Activated CD8-positive, alpha-beta memory T cell treated with anti-CD3 and anti-CD28 coated beads, Interleukin-2, amount 50 U/mL, for 1 hour (primary cell): ENCODE measurements around the gene FRMD3.

Experiments
- DNase-seq: peaks from one replicate; pipeline ENCODE4 v3.0.0-alpha.2; 2020; ENCODE audit errors: extremely low read depth

Gene FRMD3

GRCh38 chr9:83334320-83334719, 203.9 kb downstream of the FRMD3 start:
- peak; percentile 5 for DNase-seq

DNA sequence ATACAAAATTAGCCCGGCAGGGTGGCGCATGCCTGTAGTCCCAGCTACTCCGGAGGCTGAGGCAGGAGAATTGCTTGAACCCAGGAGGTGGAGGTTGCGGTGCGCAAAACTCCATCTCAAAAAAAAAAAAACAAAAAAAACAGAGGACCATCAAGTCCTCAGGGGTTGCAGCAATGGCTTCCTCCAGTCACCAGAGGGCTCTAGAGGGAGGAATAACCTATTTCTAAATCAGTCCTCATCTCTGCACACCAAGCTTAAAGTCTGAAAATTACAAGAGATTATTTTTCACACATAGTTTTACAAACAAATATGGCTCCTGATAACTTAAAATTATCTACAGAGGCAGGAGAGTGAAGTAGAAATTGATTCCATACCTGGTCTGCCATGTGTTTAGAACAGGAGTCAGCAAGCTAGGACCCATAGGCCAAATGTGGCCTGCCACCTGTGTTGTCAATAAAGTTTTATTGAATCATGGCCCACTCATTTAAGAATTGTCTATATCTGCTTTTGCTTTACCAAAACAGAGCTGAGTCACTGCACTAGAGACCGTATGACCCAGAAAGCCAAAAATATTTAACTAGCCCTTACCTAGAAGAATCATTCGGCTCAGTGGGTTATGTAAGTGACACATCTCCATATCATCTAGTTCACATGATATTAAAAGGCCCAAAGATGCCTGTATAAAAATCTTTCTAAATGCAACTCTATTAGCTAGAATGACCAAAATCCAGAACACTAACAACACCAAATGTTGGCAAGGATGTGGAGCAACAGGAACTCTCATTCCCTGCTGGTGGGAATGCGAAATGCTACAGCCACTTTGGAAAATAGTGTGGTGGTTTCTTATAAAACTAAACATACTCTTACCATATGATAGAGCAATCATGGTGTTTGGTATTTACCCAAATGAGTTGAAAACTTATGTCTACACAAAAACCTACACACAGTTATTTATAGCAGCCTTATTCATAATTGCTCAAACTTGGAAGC, 207.7 kb downstream of the FRMD3 start:
- no peak for DNase-seq

- DNase-seq = no peak
Measured at GRCh38 chr9:83327750-83328622, 210.2 kb downstream of the FRMD3 start.

GRCh38 chr9:83327323-83327722, 210.9 kb downstream of the FRMD3 start:
- no peak for DNase-seq

- DNase-seq = no peak
Measured at GRCh38 chr9:83323148-83323547, 215.1 kb downstream of the FRMD3 start.

GRCh38 chr9:83322438-83322837, 215.8 kb downstream of the FRMD3 start:
- no peak for DNase-seq

GRCh38 chr9:83317244-83317643, 221.0 kb downstream of the FRMD3 start:
- no peak for DNase-seq

GRCh38 chr9:83315649-83316048, 222.6 kb downstream of the FRMD3 start:
- DNase-seq = no peak

DNA sequence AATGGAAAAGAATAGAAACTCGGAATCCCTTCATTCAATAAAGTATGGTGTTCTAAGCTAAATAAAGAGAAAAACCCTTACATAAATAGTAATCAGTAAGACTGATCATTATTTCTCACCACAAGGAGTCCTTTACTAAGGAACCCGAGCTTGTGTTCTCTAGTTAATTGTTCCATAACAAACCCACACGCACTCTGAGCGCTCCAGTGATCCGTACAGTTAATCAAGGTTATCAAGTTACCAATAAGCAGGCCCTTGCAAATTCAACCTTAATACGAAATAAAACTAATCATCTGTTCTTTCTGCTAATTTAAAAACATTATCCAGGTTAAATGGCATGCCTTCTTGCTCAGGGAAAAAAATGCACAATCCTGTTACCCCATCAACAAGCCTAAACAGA, 224.4 kb downstream of the FRMD3 start:
- DNase-seq = no peak

DNA sequence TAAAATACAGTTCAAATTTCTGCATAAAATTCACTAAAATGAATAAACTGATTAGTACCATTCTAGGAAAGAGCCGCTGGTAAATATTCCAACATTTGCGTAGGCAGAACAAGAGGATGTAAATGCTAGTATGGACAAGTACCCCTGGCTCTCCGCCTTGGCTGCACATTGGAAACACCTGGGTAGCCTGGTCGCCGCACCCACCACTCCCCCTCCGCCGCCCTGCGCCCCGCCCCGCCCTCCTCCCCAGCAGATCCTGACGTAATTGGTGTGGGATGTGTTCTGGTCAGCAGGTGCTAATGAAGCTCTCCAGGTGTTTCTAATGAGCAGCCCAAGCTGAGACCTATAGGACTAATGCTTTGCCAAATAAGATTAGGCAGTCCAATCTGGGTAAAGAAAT, 225.7 kb downstream of the FRMD3 start:
- no peak for DNase-seq

GRCh38 chr9:83307066-83307724, 231.0 kb downstream of the FRMD3 start:
- no peak for DNase-seq

DNA sequence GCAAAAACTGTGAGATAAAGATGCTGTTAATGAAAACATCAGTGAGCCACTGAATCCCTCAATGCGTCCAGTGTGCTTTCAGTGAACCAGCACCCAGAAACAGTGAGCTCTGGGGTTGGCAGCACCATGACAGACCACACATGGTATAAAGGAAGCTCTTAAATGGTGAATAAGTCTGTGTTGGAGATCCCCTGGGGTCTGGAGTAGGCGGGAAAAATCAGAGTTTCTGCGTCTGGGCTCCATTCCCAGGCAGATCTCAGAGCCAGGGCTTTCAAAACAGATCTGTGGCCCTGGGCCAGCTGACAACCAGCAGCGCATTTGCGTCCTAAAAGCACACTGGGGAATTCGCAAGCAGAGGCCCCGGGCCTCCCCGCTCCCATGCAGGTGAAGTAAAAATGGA, 233.5 kb downstream of the FRMD3 start:
- DNase-seq = no peak

DNA sequence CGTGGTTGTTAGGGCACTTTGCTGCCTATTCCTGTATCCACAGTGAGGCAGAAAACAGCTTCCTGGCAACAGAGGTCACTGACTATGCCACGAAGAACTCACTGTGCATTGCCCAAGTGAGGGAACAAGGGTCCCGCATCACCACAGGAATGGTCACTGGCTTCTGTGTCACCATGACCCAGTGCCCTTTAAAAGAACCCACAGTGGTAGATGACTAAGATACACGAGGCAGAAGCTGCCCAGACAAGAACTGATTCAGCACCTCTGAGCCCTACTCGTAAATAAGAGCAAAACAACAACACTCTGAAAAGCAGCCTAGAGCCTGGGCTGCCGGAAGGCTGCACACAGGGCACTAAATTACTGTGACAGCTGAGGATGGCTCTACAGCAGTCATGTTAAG, 238.6 kb downstream of the FRMD3 start:
- DNase-seq = no peak

- no peak for DNase-seq
Measured at GRCh38 chr9:83299094-83299493, 239.1 kb downstream of the FRMD3 start.

DNA sequence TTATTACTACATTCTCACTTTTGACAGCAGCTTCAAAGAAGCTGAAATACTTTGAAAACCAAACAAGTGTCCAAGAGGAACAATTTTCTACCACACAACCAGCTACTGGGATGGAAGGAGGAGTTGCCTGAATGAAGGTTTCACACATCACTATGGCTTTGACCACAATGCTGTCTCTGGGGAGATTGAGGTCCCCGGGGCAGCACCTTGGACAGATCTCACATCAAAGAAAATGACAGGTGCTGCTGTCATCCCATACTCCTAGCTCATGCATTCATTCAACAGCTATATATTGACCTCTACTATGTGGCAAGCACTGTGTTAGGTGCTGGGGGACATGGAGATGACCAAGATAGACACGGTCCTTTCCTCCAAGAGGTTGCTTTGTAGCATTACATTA, 242.1 kb downstream of the FRMD3 start:
- DNase-seq = no peak

GRCh38 chr9:83294816-83295215, 243.4 kb downstream of the FRMD3 start:
- no peak for DNase-seq

- no peak for DNase-seq
Measured at GRCh38 chr9:83291196-83291595, 247.0 kb downstream of the FRMD3 start.

- DNase-seq = no peak
Measured at GRCh38 chr9:83290692-83291091, 247.5 kb downstream of the FRMD3 start.

GRCh38 chr9:83287021-83287420, 251.2 kb downstream of the FRMD3 start:
- DNase-seq = no peak

DNA sequence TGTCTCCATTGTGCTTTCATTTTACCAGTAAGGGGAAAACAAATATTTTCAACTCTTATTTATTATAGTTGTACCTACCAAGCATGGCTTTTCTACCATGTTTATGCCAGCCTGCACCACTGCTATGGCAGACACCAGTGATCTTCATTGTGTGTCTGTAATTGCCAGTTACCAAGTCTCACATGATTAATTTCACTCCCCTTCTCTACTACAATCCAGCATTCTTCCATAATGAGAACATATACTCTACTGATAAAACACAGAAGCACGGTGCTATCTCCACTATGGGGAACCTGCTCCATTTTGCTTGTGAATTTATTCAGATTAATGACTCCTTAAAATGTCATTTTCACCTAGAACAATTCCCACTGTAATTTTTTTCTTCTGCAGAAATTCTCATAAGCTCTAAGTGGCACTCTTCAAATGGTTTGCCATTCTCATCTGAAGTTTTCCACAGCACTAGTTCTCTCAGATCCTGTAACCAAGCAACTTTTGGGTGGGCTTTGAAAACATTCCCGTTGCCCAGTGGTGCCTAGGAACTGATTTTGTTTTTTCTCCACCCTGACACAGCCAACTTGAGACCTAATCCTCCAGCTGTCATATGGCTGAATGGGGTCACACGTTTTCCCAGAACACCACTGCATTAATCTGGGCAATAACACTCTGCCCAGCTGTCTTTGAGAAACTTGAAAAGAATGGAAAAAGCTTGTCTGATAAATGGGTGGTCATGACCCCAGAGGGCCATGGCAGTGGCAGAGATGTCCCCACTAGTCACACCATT, 252.6 kb downstream of the FRMD3 start:
- DNase-seq = no peak

GRCh38 chr9:83284746-83285145, 253.5 kb downstream of the FRMD3 start:
- DNase-seq = no peak
